ENCODE results near the gene FAM131C.

- TF ChIP-seq, protein P1, sequence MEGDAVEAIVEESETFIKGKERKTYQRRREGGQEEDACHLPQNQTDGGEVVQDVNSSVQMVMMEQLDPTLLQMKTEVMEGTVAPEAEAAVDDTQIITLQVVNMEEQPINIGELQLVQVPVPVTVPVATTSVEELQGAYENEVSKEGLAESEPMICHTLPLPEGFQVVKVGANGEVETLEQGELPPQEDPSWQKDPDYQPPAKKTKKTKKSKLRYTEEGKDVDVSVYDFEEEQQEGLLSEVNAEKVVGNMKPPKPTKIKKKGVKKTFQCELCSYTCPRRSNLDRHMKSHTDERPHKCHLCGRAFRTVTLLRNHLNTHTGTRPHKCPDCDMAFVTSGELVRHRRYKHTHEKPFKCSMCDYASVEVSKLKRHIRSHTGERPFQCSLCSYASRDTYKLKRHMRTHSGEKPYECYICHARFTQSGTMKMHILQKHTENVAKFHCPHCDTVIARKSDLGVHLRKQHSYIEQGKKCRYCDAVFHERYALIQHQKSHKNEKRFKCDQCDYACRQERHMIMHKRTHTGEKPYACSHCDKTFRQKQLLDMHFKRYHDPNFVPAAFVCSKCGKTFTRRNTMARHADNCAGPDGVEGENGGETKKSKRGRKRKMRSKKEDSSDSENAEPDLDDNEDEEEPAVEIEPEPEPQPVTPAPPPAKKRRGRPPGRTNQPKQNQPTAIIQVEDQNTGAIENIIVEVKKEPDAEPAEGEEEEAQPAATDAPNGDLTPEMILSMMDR (conservative IDR thresholded peaks at IDR 0.05): no peak
- no peak for TF ChIP-seq EZH2 (IDR thresholded peaks at IDR 0.05; ENCODE audit: low read depth)
Measured at GRCh38 chr1:16063921-16064320, 9.5 kb downstream of the FAM131C start.
